ENCODE results near the gene NUP93. TPM values are rescaled to one million over a fixed set of nuclear protein-coding genes. Genes with fewer than 3 reads are reported as not detected.

NUP93 gene
- total and polyA plus RNA-seq, 9 of the 15 experiments (the other 6 are each of a cell fraction or from before 2014, with no cell fraction given) = 92.0 to 162 (median 121) TPM

DNA sequence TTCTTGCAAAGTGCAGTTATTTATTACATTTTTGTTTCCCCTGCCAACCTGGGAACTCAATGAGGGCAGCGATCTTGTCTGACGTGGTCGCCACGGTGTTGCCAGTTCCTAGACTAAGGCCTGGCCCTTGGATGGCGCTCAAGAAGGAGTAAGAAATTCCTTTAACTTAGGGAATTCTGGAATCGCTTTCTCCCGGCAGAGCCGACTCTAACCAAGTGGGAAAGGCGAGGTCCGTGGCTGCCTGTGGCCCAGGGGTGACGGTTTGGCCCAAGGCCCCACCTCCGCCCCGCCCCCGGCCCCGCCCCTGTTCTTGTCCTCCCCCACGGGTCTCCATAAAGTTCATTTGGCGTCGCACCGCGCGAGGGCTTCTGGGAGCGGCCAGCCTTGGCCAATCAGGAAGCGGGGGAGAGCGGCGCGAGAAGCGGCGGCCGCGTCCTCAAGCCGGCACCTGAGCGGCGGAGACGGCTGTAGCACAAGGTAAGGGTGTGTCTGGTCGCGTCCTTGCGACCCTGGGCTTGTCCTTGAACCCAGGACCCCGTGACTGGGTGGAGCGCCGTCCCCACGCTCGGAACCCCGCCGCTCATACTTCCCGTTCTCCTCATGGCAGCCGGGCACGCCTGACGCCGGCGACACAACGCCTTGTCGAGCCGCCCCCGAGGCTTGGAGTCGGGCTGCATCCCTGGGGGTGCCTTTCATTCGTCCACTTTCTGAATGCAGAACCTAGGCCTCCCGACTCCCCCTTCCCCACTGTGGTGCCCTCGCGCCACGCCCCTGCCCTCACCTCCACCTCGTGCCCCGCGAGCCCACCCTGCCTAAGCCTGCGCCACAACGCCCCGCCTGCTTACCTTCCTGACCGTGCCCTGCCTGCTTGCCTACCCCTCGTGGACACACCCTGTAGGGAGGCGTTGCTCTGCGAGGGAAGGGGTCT, at the start of gene NUP93 (continued):
- TF ChIP-seq, protein P1, sequence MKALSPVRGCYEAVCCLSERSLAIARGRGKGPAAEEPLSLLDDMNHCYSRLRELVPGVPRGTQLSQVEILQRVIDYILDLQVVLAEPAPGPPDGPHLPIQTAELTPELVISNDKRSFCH (CRISPR knock-in tag; IDR thresholded peaks at IDR 0.05) = no peak
- TF ChIP-seq, protein P1 (tag; IDR thresholded peaks at IDR 0.05) = 0 out of 2 replicates have a peak, but pooled peaks have one; percentile 29
- TF ChIP-seq ELF1 (tag; IDR thresholded peaks at IDR 0.05) (peak; percentile 67), SIRT6 (IDR thresholded peaks at IDR 0.05; ENCODE audit: low read depth, low read length) (no peak), ELK3 (CRISPR knock-in tag; IDR thresholded peaks at IDR 0.05) (no peak), ZNF445 (CRISPR knock-in tag; IDR thresholded peaks at IDR 0.05; ENCODE audit: low read depth) (no peak), ZNF146 (CRISPR knock-in tag; IDR thresholded peaks at IDR 0.05; ENCODE audit: unreplicated experiment) (peak; percentile 7), SPI1 (IDR thresholded peaks at IDR 0.05; ENCODE audit: borderline replicate concordance, low read depth, low read length) (no peak), CSDE1 (IDR thresholded peaks at IDR 0.05) (no peak), C11orf30 (IDR thresholded peaks at IDR 0.05; ENCODE audit: low read depth) (peak; percentile 90), KDM4B (IDR thresholded peaks at IDR 0.05; ENCODE audit: borderline replicate concordance in 2 of 2, low read depth in 1 of 2) (no peak), NR3C1 (CRISPR knock-in tag; IDR thresholded peaks at IDR 0.05) (no peak), EGR1 (conservative IDR thresholded peaks at IDR 0.05) (peak; percentile 28; the same call in 1 of the 2 replicates), MYBL2 (IDR thresholded peaks at IDR 0.05; ENCODE audit: low read depth) (no peak), MYBL2 (CRISPR knock-in tag; IDR thresholded peaks at IDR 0.05; ENCODE audit: borderline replicate concordance) (0 out of 2 replicates have a peak, but pooled peaks have one; percentile 39), NR4A1 (CRISPR knock-in tag; IDR thresholded peaks at IDR 0.05) (no peak), NR4A1 (tag; IDR thresholded peaks at IDR 0.05) (no peak), KAT7 (CRISPR knock-in tag; IDR thresholded peaks at IDR 0.05; ENCODE audit: borderline replicate concordance) (no peak; the same call in 1 of the 2 replicates), FOXP4 (CRISPR knock-in tag; IDR thresholded peaks at IDR 0.05; ENCODE audit: borderline replicate concordance) (no peak), ZBTB17 (CRISPR knock-in tag; IDR thresholded peaks at IDR 0.05) (peak; percentile 48; the same call in 1 of the 2 replicates), ZSCAN29 (IDR thresholded peaks at IDR 0.05) (no peak)
- TF ChIP-seq, protein P2, sequence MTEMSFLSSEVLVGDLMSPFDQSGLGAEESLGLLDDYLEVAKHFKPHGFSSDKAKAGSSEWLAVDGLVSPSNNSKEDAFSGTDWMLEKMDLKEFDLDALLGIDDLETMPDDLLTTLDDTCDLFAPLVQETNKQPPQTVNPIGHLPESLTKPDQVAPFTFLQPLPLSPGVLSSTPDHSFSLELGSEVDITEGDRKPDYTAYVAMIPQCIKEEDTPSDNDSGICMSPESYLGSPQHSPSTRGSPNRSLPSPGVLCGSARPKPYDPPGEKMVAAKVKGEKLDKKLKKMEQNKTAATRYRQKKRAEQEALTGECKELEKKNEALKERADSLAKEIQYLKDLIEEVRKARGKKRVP (CRISPR knock-in tag; IDR thresholded peaks at IDR 0.05) = no peak
- TF ChIP-seq, protein P3, sequence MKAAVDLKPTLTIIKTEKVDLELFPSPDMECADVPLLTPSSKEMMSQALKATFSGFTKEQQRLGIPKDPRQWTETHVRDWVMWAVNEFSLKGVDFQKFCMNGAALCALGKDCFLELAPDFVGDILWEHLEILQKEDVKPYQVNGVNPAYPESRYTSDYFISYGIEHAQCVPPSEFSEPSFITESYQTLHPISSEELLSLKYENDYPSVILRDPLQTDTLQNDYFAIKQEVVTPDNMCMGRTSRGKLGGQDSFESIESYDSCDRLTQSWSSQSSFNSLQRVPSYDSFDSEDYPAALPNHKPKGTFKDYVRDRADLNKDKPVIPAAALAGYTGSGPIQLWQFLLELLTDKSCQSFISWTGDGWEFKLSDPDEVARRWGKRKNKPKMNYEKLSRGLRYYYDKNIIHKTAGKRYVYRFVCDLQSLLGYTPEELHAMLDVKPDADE (conservative IDR thresholded peaks at IDR 0.05; ENCODE audit: control insufficient read depth, low read depth, low read length) = peak; percentile 76; the same call in 1 of the 2 replicates

All from K562 (cell line).